NCI-H1417 (cell line): Measurements from ENCODE around the gene PI4K2A.

Experiments used
- DNase-seq, 3 experiments: peaks; one replicate each; lab custom pipeline; 2025; lab: John Stamatoyannopoulos, UW

PI4K2A gene

DNA sequence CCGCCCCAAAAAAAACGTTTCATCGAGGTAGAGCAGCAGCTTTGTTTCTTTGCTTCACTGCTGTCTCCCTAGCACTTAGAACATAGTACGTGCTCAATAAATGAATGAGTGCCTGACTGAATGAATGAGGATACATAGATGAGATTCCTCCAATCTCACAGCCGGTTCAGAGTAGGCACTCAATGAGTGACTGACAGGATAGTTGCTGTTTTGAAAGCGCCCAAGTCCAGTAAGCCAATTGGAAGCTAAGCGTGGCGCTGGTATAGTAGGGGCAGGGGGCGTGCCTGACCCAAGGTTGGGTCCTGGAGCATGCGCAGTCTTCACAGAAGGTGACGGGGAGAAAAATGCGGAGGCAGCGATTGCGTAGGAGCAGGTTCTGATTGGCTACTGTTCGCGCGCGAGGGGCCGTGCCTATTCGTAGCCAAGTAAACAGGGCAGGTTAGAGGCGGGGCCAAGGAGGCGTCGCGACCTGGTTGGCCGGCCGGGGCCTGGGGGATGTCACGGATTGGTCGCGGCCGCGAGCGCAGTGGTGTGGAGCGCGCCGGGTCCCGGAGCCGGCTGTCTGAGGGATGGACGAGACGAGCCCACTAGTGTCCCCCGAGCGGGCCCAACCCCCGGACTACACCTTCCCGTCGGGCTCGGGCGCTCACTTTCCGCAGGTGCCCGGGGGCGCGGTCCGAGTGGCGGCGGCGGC lies at the start of gene PI4K2A:
Gene PI4K2A (plus strand): TSS at position 498 of the 694 bp plus-strand sequence. CDS start 72 bp downstream, at position 570.
- DNase-seq, result peak; percentile 92 to 98 (median 96)

GRCh38 chr10:97590748-97591495 lies 49.5 kb upstream of the PI4K2A start:
- no peak for DNase-seq

DNA sequence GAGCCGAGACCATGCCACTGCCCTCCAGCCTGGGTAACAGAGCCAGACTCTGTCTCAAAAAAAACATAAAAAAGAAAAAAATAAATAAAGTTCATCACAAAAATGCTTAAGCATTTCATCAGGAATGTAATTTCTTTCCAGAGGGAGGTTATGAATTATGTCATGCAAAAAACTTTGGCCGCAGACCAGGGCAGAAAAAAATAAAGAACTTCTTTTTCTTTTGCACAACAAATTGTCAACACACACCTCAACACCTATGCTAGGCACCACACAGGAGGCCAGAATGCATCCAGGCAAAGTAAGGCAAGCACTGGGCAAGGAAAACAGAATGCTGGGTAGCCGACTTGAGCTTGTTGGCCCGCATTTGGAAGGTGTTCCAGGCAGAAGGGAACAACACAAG lies 47.0 kb upstream of the PI4K2A start:
- no peak for DNase-seq

GRCh38 chr10:97596101-97597082 lies 44.1 kb upstream of the PI4K2A start:
- no peak for DNase-seq

GRCh38 chr10:97597778-97598177 lies 42.7 kb upstream of the PI4K2A start:
- no peak for DNase-seq

DNA sequence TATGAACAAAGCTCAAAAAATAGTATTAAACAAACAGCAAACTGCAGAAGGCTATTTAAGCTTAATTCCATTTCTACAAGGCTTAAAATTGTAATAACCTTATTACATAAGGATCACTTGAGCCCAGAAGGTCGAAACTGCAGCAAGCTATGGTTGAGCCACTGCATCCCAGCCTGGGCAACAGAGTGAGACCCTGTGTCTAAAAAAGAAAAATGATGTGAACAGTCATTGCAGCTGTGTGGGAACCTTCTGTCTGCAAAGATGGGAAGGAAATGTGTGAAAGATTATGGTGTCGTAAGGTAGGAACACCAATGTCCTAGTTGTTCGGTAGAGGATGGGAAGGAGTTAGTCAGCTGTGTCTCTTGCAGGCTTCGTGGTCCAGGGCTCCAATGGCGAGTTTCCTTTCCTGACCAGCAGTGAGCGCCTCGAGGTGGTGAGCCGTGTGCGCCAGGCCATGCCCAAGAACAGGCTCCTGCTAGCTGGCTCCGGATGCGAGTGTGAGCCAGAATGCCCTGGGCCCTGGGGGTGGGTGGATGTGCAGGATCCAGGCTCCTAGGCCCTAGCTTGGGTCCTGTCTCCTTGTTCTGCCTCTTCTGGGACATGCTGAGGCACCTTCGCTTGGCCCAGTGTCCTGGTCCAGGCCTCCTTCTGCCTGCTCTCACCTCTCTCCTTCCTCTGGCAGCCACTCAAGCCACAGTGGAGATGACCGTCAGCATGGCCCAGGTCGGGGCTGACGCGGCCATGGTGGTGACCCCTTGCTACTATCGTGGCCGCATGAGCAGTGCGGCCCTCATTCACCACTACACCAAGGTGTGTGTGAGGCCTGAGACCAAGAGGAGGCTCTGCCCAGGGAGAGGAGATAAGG lies 41.8 kb upstream of the PI4K2A start:
- DNase-seq, result no peak

- DNase-seq, result no peak
Measured at GRCh38 chr10:97599272-97599619, 41.2 kb upstream of the PI4K2A start.

- no peak for DNase-seq
Measured at GRCh38 chr10:97600616-97601015, 39.9 kb upstream of the PI4K2A start.

DNA sequence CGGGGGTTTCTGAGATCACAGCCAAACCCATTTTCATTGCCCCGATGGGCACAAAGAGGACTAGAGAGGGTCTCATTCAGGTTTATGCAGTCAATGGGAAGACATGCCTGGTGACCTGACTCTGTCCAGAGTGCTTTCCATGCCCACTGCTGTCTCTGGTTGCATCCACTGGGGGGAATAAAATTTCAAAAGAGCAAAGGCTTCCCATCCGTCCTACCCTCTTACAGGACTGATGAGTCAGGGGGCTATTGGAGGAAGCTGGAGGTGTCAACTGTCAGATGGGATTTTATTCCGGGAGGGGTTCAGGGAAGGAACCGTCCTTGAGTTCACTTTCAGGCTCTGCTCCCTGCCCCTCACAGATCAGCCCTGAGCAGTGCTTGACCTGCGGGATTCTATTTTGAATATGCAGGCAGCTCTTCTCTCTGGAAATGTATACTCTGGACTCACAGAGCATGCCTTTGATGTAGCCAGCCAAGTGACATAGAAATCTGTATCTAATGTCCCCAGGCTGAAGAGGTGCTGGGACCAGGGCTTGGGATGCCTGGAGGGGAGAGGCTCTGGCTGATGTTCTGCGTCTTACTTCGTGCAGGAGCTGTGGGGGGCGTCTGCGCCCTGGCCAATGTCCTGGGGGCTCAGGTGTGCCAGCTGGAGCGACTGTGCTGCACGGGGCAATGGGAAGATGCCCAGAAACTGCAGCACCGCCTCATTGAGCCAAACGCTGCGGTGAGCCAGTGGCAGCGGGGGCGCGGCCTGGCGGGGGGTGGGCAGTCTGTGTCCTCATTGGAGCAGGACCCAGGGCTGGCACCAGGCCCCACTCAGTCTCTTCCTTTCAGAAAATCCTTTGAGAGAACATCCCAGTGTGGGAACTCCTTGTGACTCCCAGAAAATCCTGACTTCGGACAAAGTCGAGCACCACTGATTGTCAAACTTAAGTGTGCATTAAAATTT lies 38.9 kb upstream of the PI4K2A start:
- DNase-seq, result no peak

- no peak for DNase-seq
Measured at GRCh38 chr10:97607095-97607636, 33.3 kb upstream of the PI4K2A start.

GRCh38 chr10:97608991-97609561 lies 31.4 kb upstream of the PI4K2A start:
- no peak for DNase-seq

DNA sequence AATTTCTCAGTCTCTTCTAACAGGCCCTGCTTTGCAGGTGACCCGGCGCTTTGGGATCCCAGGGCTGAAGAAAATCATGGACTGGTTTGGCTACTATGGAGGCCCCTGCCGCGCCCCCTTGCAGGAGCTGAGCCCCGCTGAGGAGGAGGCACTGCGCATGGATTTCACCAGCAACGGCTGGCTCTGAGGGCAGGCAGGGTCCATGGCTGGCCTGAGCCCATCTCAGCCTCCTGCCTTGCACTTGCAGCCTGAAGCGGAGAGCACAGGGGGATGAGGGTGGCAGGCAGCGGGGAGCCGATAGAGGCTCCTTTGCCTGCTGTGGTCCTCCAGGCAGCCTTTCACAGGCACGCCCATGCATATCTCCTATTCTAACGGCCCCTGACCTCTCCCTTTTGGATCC lies 29.0 kb upstream of the PI4K2A start:
- DNase-seq, result no peak

- peak in 2 of 3 experiments; percentile 1 to 24 for DNase-seq
Measured at GRCh38 chr10:97612386-97612785, 28.1 kb upstream of the PI4K2A start.

GRCh38 chr10:97618285-97618684 lies 22.2 kb upstream of the PI4K2A start:
- DNase-seq, result no peak

- no peak for DNase-seq
Measured at GRCh38 chr10:97618733-97619132, 21.7 kb upstream of the PI4K2A start.

DNA sequence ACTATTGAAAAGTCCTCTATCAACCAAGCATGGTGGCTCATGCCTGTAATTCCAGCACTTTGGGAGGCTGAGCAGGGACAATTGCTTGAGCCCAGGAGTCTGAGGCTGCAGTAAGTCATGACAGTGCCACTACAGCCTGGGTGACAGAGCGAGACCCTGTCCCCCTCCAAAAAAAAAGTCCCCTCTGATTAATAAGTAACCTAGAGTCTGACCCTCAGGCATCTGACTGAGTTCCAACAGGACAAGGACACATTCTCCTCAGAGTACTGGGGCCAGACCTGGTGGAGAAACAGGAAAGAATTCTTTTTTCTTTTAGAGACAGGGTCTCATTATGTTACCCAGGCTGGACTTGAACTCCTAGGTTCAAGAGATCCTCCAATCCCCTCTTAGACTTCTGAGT lies 17.2 kb upstream of the PI4K2A start:
- no peak for DNase-seq

GRCh38 chr10:97627731-97628130 lies 12.7 kb upstream of the PI4K2A start:
- DNase-seq, result no peak

GRCh38 chr10:97628228-97628627 lies 12.2 kb upstream of the PI4K2A start:
- DNase-seq, result no peak

DNA sequence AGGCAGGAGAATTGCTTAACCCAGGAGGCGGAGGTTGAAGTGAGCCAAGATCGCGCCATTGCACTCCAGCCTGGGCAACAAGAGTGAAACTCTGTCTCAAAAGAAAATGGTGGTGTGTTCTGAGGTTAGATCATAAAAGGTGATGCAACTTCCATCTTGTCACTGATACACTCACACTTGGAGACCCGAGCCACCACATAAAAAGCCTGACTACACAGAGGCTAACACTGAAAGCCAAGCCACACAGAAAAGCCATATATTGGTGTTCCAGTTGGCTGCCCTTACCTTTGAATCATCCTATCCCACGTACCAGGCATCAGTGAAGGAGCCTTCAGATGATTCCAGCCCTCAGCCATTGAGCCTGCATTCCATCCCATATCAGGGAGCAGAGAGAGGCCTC lies 11.2 kb upstream of the PI4K2A start:
- no peak for DNase-seq

DNA sequence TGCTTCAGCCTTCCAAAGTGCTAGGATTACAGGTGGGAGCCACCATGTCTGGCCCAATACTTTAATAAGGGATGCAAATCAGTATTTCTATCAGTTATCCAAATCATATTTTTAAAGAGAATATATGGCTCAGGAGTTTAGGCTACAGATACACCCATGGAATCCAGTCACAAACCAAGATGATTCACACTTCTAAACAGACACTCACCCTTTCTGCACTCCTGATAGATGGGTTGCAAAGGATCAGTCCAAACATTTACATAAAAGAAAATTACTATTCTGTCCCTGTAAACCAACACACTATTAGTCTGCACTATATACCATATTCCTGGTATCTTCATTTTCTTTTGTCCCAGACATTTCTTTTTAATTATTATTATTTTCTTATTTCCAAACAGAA lies 9.4 kb upstream of the PI4K2A start:
- DNase-seq, result no peak
